Mesenchymal stem cell (in vitro differentiated cells and primary cell): ENCODE data around the gene KRT82.

Experiments used
- DNase-seq: peaks from one replicate; pipeline ENCODE4 v3.0.0-alpha.2; 2013
- H2AFZ ChIP-seq: one replicate; pipeline ENCODE4 v1.6.1; 2013; ENCODE audit warnings: low read depth, mild to moderate bottlenecking, control low read depth, inconsistent platforms, low read length, moderate library complexity
- H2AK5ac ChIP-seq: 2 replicates; pipeline ENCODE4 v1.6.1; 2013; ENCODE audit warnings: low read length, moderate library complexity, mild to moderate bottlenecking, inconsistent platforms; ENCODE audit not compliant: severe bottlenecking
- H2BK120ac ChIP-seq: one replicate; pipeline ENCODE4 v1.6.1; 2013; ENCODE audit warnings: low read depth, mild to moderate bottlenecking, inconsistent platforms, low read length, moderate library complexity
- H2BK12ac ChIP-seq, 2 experiments: one replicate each; pipeline ENCODE4 v1.6.1; 2013; ENCODE audit warnings: inconsistent platforms in 2 of 2, low read length in 2 of 2, mild to moderate bottlenecking in 2 of 2, moderate library complexity in 2 of 2, control low read depth in 1 of 2
- H2BK15ac ChIP-seq: one replicate; pipeline ENCODE4 v1.6.1; 2013; ENCODE audit warnings: mild to moderate bottlenecking, low read depth, inconsistent platforms; ENCODE audit not compliant: poor library complexity, severe bottlenecking
- H2BK5ac ChIP-seq: 2 replicates; pipeline ENCODE4 v1.6.1; 2013; ENCODE audit warnings: low read depth, mild to moderate bottlenecking, low read length, control low read depth, inconsistent platforms; ENCODE audit not compliant: poor library complexity, severe bottlenecking
- H3K14ac ChIP-seq, 2 experiments: one replicate each; pipeline ENCODE4 v1.6.1; 2013; ENCODE audit warnings: inconsistent platforms in 2 of 2, low read length in 2 of 2, control low read depth in 1 of 2, mild to moderate bottlenecking in 1 of 2, moderate library complexity in 1 of 2
- H3K18ac ChIP-seq, 2 experiments: one replicate each; pipeline ENCODE4 v1.6.1; 2013; ENCODE audit warnings: inconsistent platforms in 2 of 2, low read length in 2 of 2, control low read depth in 1 of 2, low read depth in 1 of 2, mild to moderate bottlenecking in 1 of 2
- H3K23ac ChIP-seq, 2 experiments: one replicate each; pipeline ENCODE4 v1.6.1; 2013; ENCODE audit warnings: inconsistent platforms in 2 of 2, low read length in 2 of 2, mild to moderate bottlenecking in 2 of 2, moderate library complexity in 2 of 2, control low read depth in 1 of 2
- H3K27ac ChIP-seq: 2 replicates; pipeline ENCODE4 v1.5.1; 2013; ENCODE audit warnings: mild to moderate bottlenecking, moderate library complexity, low read length, control low read depth, inconsistent platforms; ENCODE audit not compliant: poor library complexity, severe bottlenecking
- H3K27me3 ChIP-seq, 2 experiments: 2 replicates each; pipeline versions ENCODE4 v1.6.1 to v1.7.0; 2013; ENCODE audit warnings: low read length in 2 of 2, mild to moderate bottlenecking in 2 of 2, moderate library complexity in 2 of 2, control low read depth in 1 of 2, inconsistent platforms in 1 of 2; ENCODE audit not compliant: control insufficient read depth in 1 of 2, insufficient read depth in 1 of 2
- H3K36me3 ChIP-seq, 2 experiments: 2 replicates each; pipeline versions ENCODE4 v1.6.1 to v1.7.0; 2013; ENCODE audit warnings: low read length in 2 of 2, control low read depth in 1 of 2, inconsistent platforms in 1 of 2, low read depth in 1 of 2, mild to moderate bottlenecking in 1 of 2; ENCODE audit not compliant: insufficient read depth in 2 of 2, control insufficient read depth in 1 of 2
- H3K4ac ChIP-seq, 2 experiments: one replicate each; pipeline ENCODE4 v1.6.1; 2013; ENCODE audit warnings: inconsistent platforms in 2 of 2, low read length in 2 of 2, mild to moderate bottlenecking in 2 of 2, moderate library complexity in 2 of 2, control low read depth in 1 of 2, low read depth in 1 of 2
- H3K4me1 ChIP-seq: 2 replicates; pipeline ENCODE4 v1.6.1; 2013; ENCODE audit warnings: low read depth, low read length, control low read depth; ENCODE audit not compliant: control insufficient read depth, insufficient read depth
- H3K4me2 ChIP-seq: 2 replicates; pipeline ENCODE4 v1.6.1; 2013; ENCODE audit warnings: low read length, mild to moderate bottlenecking, inconsistent platforms; ENCODE audit not compliant: poor library complexity, severe bottlenecking
- H3K4me3 ChIP-seq, 2 experiments: 2 replicates each; pipeline versions ENCODE4 v1.5.1 to v1.7.0; 2013; ENCODE audit warnings: low read length in 2 of 2, mild to moderate bottlenecking in 2 of 2, control low read depth in 1 of 2, low read depth in 1 of 2; ENCODE audit not compliant: insufficient read depth in 1 of 2
- H3K79me1 ChIP-seq: replicated peaks from 2 replicates; pipeline ENCODE4 v1.6.1; 2013; ENCODE audit warnings: mild to moderate bottlenecking, control low read depth, low read length, inconsistent platforms; ENCODE audit not compliant: poor library complexity, severe bottlenecking
- H3K9ac ChIP-seq: 2 replicates; pipeline ENCODE4 v1.7.0; 2013; ENCODE audit warnings: mild to moderate bottlenecking, low read length, moderate library complexity
- H3K9me3 ChIP-seq: 2 replicates; pipeline ENCODE4 v1.7.0; 2013; ENCODE audit warnings: mild to moderate bottlenecking, low read length; ENCODE audit not compliant: control insufficient read depth
- H4K8ac ChIP-seq: one replicate; pipeline ENCODE4 v1.6.1; 2013; ENCODE audit warnings: inconsistent platforms, mild to moderate bottlenecking, low read length, moderate library complexity
- H4K91ac ChIP-seq: one replicate; pipeline ENCODE4 v1.6.1; 2013; ENCODE audit warnings: mild to moderate bottlenecking, low read length, inconsistent platforms
- WGBS: methylation state at CpG from one replicate; pipeline ENCODE4 v1.1.7; 2013; ENCODE audit warnings: mixed read lengths; 5-methylcytosine and 5-hydroxymethylcytosine counted together

Gene KRT82

DNA sequence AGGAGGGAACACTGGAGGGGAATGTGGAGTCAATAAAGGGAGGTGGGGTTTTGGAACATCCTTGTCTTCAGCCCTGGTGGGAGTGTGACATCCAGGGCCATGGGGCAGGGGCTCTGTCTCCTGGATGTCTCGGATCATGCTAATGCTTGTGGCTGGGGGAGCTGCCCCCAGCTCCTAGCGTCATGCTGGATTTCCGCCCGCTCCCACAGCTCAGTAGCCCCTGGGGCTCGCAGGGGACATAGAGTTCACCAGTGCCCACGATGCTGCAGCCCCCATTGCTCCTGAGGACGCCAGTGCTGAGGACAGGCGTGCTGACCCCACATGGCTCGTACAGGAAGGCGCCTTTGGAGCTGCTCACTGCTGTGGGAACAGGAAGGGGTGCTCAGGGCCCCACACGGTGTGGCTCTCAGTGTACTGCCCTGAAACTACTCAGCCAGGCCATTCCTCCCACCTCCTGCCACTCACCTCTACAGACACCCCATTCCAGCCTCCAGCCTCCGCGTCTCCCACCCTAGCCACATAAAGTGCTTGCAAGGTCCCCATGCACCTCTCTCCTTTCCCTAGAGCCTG lies 11.2 kb downstream of the KRT82 start:
- 77% methylated on average over 13 of the region's 13 CpGs for WGBS
- H2BK120ac ChIP-seq = no peak overlapping the region
- H4K91ac ChIP-seq = no peak overlapping the region
- H3K4me3 ChIP-seq = no peak overlapping the region
- H3K27me3 ChIP-seq = peaks cover 60 to 72% of the 10 kb centered on the region in 2 experiments
- no peak for DNase-seq
- peaks cover 1% of the 10 kb centered on the region for H3K4me1 ChIP-seq
- no peak overlapping the region for H2AK5ac ChIP-seq
- no peaks in the 10 kb centered on the region for H3K9me3 ChIP-seq
- no peak overlapping the region for H2BK5ac ChIP-seq
- no peak overlapping the region for H3K18ac ChIP-seq
- no peak overlapping the region for H4K8ac ChIP-seq
- no peaks in the 10 kb centered on the region for H3K79me1 ChIP-seq
- no peak overlapping the region for H3K4ac ChIP-seq
- peak overlapping the region in 1 of 2 experiments; percentile 11 for H3K23ac ChIP-seq
- H2AFZ ChIP-seq = no peak overlapping the region
- H2BK15ac ChIP-seq = no peak overlapping the region
- no peak overlapping the region for H3K14ac ChIP-seq
- H2BK12ac ChIP-seq = no peak overlapping the region
- H3K9ac ChIP-seq = no peak overlapping the region
- no peak overlapping the region for H3K27ac ChIP-seq
- no peak overlapping the region for H3K4me2 ChIP-seq
- H3K36me3 ChIP-seq = no peaks in the 10 kb centered on the region

- Histone ChIP-seq H4K91ac (no peak overlapping the region), H3K14ac (no peak overlapping the region), H3K23ac (no peak overlapping the region), H2BK15ac (no peak overlapping the region), H3K27me3 (peaks cover 62 to 72% of the 10 kb centered on the region in 2 experiments), H4K8ac (no peak overlapping the region), H3K4me3 (no peak overlapping the region), H2BK120ac (no peak overlapping the region), H3K9ac (no peak overlapping the region), H3K27ac (no peak overlapping the region), H3K9me3 (no peaks in the 10 kb centered on the region), H3K4me2 (no peak overlapping the region), H2BK5ac (no peak overlapping the region), H3K18ac (no peak overlapping the region), H2AFZ (no peak overlapping the region), H3K79me1 (no peaks in the 10 kb centered on the region), H3K4me1 (peaks cover 1% of the 10 kb centered on the region), H2BK12ac (no peak overlapping the region), H3K4ac (no peak overlapping the region), H3K36me3 (no peaks in the 10 kb centered on the region), H2AK5ac (no peak overlapping the region)
- WGBS = 81% methylated on average over 7 of the region's 7 CpGs
- DNase-seq = no peak
Observed at GRCh38 chr12:52392465-52393007, 13.6 kb downstream of the KRT82 start.

DNA sequence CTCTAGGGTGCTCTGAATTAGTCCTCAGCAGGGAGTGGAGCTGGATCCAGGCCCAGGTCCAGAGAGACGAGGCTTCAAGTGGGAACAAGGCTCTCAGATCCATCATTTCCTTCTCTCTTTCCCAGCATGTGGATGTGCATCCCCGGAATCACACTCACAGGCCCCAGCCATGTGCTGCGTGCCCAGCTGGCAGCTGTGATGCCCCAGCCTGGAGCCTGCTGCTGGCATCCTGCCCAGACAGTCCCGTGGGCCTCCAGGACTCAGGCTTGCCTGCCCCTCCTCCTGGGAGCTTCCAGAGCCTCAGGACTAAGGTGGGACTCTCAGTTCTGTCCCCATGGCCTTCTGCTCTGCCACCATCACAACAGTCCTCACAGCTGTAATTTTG lies 14.5 kb downstream of the KRT82 start:
- WGBS = 71% methylated on average over 4 of the region's 4 CpGs
- Histone ChIP-seq H2AFZ (no peak overlapping the region), H2BK5ac (no peak overlapping the region), H3K4me3 (no peak overlapping the region), H3K14ac (no peak overlapping the region), H3K9ac (no peak overlapping the region), H2BK12ac (no peak overlapping the region), H4K8ac (no peak overlapping the region), H3K4me1 (peaks cover 1% of the 10 kb centered on the region), H3K27me3 (peaks cover 61 to 73% of the 10 kb centered on the region in 2 experiments), H2BK15ac (no peak overlapping the region), H4K91ac (no peak overlapping the region), H3K36me3 (no peaks in the 10 kb centered on the region), H3K27ac (no peak overlapping the region), H3K4ac (no peak overlapping the region), H2AK5ac (no peak overlapping the region), H3K9me3 (no peaks in the 10 kb centered on the region), H3K18ac (no peak overlapping the region), H3K23ac (no peak overlapping the region), H3K79me1 (no peaks in the 10 kb centered on the region), H3K4me2 (no peak overlapping the region), H2BK120ac (no peak overlapping the region)
- no peak for DNase-seq

DNA sequence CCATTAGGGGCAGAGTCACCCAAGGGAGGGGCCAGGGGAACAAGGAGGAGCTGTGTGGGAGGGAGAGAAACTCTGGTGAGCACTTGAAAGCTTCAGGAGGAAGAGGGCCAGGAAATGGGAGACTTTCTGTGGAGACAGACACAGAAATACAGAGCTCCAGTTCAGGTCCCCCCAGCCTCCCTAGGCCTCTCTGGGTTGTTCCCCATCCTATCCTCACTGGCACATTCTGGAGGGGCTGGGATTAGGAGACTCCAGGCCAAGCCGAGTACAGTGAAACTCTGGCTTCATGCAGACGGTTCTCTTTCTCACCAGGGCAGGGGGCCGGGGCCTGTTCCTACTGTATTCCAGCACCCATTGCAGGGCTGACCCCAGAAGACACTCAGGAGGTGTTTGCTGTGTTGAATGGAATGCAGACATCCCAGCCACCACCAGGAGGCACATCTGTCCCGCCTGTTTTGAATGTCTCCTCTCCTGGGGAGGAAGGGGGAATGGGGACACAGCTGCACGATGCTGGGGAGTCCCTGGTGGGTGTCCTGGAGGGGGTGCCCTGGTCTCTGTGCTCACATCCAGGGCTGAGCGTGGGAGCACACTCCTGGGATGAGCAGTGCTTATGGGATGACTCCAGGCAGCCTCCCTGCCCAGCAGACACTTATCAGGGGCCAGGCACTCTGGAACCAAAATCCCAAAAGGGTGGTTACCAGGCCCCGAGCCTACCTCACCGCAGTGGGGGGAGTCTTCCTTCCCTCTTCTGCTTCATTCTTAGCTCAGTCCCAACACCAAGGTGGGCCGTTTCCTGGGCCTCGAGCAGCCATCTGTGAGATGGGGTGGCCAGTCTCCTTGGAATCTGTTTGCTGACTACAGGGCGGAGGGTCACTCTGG lies 15.2 kb downstream of the KRT82 start:
- DNase-seq = peak; percentile 21
- Histone ChIP-seq H4K8ac (no peak overlapping the region), H3K27me3 (peaks cover 59 to 66% of the 10 kb centered on the region in 2 experiments), H3K4me1 (peaks cover 1% of the 10 kb centered on the region), H3K4ac (no peak overlapping the region), H2AK5ac (no peak overlapping the region), H3K36me3 (no peaks in the 10 kb centered on the region), H2BK15ac (no peak overlapping the region), H3K79me1 (no peaks in the 10 kb centered on the region), H3K4me2 (no peak overlapping the region), H2BK5ac (no peak overlapping the region), H2BK12ac (no peak overlapping the region), H3K23ac (no peak overlapping the region), H4K91ac (no peak overlapping the region), H2BK120ac (no peak overlapping the region), H3K4me3 (no peak overlapping the region), H3K18ac (no peak overlapping the region), H3K9me3 (no peaks in the 10 kb centered on the region), H3K27ac (no peak overlapping the region), H2AFZ (no peak overlapping the region), H3K14ac (peak overlapping the region in 1 of 2 experiments; percentile 26), H3K9ac (no peak overlapping the region)
- 56% methylated on average over 11 of the region's 11 CpGs for WGBS
